HL-60 (cell line): ENCODE results near the gene COL1A2.

Source experiments
- DNase-seq, 2 experiments: peaks; one replicate each; pipeline ENCODE4 v3.0.0-alpha.2; 2010 to 2020; ENCODE audit warnings: low read depth in 1 of 2, low spot score in 1 of 2
- H3K27ac ChIP-seq: fragments of 250-450 bp; sonication (Bioruptor Pico); replicated peaks from 2 replicates; pipeline ENCODE4 v1.5.1; 2020; ENCODE audit warnings: mild to moderate bottlenecking, moderate library complexity
- H3K27me3 ChIP-seq: fragments of 250-450 bp; sonication (Bioruptor Pico); 2 replicates; pipeline ENCODE4 v1.5.1; 2021; ENCODE audit warnings: mild to moderate bottlenecking, moderate library complexity; ENCODE audit not compliant: insufficient read depth, poor library complexity, severe bottlenecking
- H3K4me3 ChIP-seq: replicated peaks from 2 replicates; pipeline ENCODE4 v1.5.1; 2011; ENCODE audit warnings: mild to moderate bottlenecking, control low read depth, low read length; ENCODE audit not compliant: insufficient read depth
- CTCF ChIP-seq: IDR thresholded peaks from one replicate; pipeline ENCODE4 v1.5.1; 2011; ENCODE audit warnings: low read length, control low read depth, inconsistent platforms; ENCODE audit not compliant: insufficient read depth
- GABPA ChIP-seq: IDR thresholded peaks from 2 replicates; pipeline ENCODE4 v1.6.1; 2012; ENCODE audit warnings: low read depth
- POLR2AphosphoS5 ChIP-seq: IDR thresholded peaks from 2 replicates; pipeline ENCODE4 v1.6.1; 2012; ENCODE audit warnings: low read depth
- REST ChIP-seq: IDR thresholded peaks from 2 replicates; pipeline ENCODE4 v1.6.1; 2012; ENCODE audit warnings: low read depth; ENCODE audit not compliant: insufficient replicate concordance
- SPI1 ChIP-seq: IDR thresholded peaks from 2 replicates; pipeline ENCODE4 v1.6.1; 2012; ENCODE audit warnings: low read depth, mild to moderate bottlenecking, borderline replicate concordance

The COL1A2 gene

GRCh38 chr7:94417901-94418300, 23.2 kb downstream of the COL1A2 start:
- no peak overlapping the region for H3K27ac ChIP-seq
- no peak for DNase-seq
- peaks cover 2% of the 10 kb centered on the region for H3K27me3 ChIP-seq
- H3K4me3 ChIP-seq = no peak overlapping the region
- TF ChIP-seq POLR2AphosphoS5 = no peak
- TF ChIP-seq REST = no peak
- TF ChIP-seq CTCF = no peak
- TF ChIP-seq SPI1 = no peak
- no peak for TF ChIP-seq GABPA

GRCh38 chr7:94418851-94419250, 24.2 kb downstream of the COL1A2 start:
- no peak for DNase-seq
- Histone ChIP-seq H3K27ac (no peak overlapping the region), H3K27me3 (peaks cover 2% of the 10 kb centered on the region), H3K4me3 (no peak overlapping the region)
- TF ChIP-seq POLR2AphosphoS5 (no peak), GABPA (no peak), CTCF (no peak), SPI1 (no peak), REST (no peak)

- DNase-seq = no peak
- peaks cover 2% of the 10 kb centered on the region for H3K27me3 ChIP-seq
- TF ChIP-seq POLR2AphosphoS5 (no peak), REST (no peak), SPI1 (no peak), CTCF (no peak), GABPA (no peak)
- no peak overlapping the region for H3K27ac ChIP-seq
- no peak overlapping the region for H3K4me3 ChIP-seq
These were observed 25.6 kb downstream of the COL1A2 start for GRCh38 chr7:94420328-94420727.
